ENCODE data around the gene CCDC112.

DNA sequence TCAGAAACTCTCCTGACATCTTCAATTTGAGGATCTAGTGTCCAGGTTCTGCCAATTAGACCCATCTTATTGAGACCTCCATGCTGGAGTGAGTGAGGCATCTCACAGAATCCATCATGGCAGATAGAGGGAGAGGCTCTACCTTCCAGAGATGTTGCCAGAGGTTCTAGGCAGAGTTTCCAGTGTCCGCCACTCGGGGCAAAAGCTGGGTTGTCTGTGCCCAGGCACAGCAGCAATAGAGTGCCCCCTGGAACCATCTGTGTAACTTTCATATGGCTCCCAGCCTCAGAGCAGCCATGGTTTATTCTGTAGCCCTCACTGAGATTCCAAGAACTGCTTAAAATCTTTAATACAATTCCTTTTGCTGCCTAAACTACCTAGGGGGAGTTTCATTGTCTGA is 16.6 kb upstream of the CCDC112 start:
- TF ChIP-seq BACH2 (CRISPR knock-in tag; IDR thresholded peaks at IDR 0.05; ENCODE audit: borderline replicate concordance) (no peak), ZFP30 (CRISPR knock-in tag; IDR thresholded peaks at IDR 0.05) (no peak), TCF4 (CRISPR knock-in tag; IDR thresholded peaks at IDR 0.05; ENCODE audit: borderline replicate concordance) (no peak), GLIS3 (CRISPR knock-in tag; IDR thresholded peaks at IDR 0.05) (no peak), ISL1 (CRISPR knock-in tag; IDR thresholded peaks at IDR 0.05) (no peak), ZNF565 (CRISPR knock-in tag; conservative IDR thresholded peaks at IDR 0.05; ENCODE audit: low read depth) (no peak), CSRNP3 (CRISPR knock-in tag; IDR thresholded peaks at IDR 0.05) (no peak), ESRRG (CRISPR knock-in tag; IDR thresholded peaks at IDR 0.05) (no peak), ARNTL (CRISPR knock-in tag; IDR thresholded peaks at IDR 0.05; ENCODE audit: borderline replicate concordance, low read depth) (no peak), OSR1 (CRISPR knock-in tag; IDR thresholded peaks at IDR 0.05) (no peak), SNAI2 (CRISPR knock-in tag; IDR thresholded peaks at IDR 0.05) (no peak)
- TF ChIP-seq, protein P1, sequence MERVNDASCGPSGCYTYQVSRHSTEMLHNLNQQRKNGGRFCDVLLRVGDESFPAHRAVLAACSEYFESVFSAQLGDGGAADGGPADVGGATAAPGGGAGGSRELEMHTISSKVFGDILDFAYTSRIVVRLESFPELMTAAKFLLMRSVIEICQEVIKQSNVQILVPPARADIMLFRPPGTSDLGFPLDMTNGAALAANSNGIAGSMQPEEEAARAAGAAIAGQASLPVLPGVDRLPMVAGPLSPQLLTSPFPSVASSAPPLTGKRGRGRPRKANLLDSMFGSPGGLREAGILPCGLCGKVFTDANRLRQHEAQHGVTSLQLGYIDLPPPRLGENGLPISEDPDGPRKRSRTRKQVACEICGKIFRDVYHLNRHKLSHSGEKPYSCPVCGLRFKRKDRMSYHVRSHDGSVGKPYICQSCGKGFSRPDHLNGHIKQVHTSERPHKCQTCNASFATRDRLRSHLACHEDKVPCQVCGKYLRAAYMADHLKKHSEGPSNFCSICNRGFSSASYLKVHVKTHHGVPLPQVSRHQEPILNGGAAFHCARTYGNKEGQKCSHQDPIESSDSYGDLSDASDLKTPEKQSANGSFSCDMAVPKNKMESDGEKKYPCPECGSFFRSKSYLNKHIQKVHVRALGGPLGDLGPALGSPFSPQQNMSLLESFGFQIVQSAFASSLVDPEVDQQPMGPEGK (CRISPR knock-in tag; IDR thresholded peaks at IDR 0.05; ENCODE audit: borderline replicate concordance): no peak
- TF ChIP-seq, protein P2, sequence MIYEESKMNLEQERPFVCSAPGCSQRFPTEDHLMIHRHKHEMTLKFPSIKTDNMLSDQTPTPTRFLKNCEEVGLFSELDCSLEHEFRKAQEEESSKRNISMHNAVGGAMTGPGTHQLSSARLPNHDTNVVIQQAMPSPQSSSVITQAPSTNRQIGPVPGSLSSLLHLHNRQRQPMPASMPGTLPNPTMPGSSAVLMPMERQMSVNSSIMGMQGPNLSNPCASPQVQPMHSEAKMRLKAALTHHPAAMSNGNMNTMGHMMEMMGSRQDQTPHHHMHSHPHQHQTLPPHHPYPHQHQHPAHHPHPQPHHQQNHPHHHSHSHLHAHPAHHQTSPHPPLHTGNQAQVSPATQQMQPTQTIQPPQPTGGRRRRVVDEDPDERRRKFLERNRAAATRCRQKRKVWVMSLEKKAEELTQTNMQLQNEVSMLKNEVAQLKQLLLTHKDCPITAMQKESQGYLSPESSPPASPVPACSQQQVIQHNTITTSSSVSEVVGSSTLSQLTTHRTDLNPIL (CRISPR knock-in tag; IDR thresholded peaks at IDR 0.05; ENCODE audit: low read depth): no peak

Data from SK-N-SH treated with all-trans-retinoic acid at 6 μM for 48 hours (cell line).